C4-2B (cell line): ENCODE results near the gene ALG6.

Experiments
- CTCF ChIP-seq: fragments of 450-650 bp; conservative IDR thresholded peaks from 2 replicates; pipeline ENCODE4 v1.5.1; 2017; ENCODE audit warnings: mild to moderate bottlenecking
- ZFX ChIP-seq: fragments of 450-650 bp; IDR thresholded peaks from 2 replicates; pipeline ENCODE4 v1.6.1; 2017

- TF ChIP-seq CTCF = no peak
- TF ChIP-seq ZFX = no peak
Observed at GRCh38 chr1:63466181-63466580, 98.8 kb downstream of the ALG6 start.
